Astrocyte (in vitro differentiated cells and primary cell): ENCODE data around the gene ESRRA. TPM values are rescaled to one million over a fixed set of nuclear protein-coding genes. Genes with fewer than 3 reads are reported as not detected.
A peak's percentile ranks its signal among the peaks of the same experiment; 100 is the strongest.

Experiments
- DNase-seq: peaks from one replicate; pipeline ENCODE4 v3.0.0-alpha.2; 2010; ENCODE audit warnings: low read depth
- FAIRE-seq: peaks from 2 replicates; lab custom pipeline; 2011; peaks lifted over from hg19 to GRCh38; lab: Jason Lieb, UNC
- H2AFZ ChIP-seq: 2 replicates; pipeline ENCODE4 v1.6.0; 2012; ENCODE audit warnings: low read depth, low read length, inconsistent platforms
- H3K27ac ChIP-seq: 2 replicates; pipeline ENCODE4 v1.5.1; 2011; ENCODE audit warnings: low read depth, low read length, inconsistent platforms
- H3K27me3 ChIP-seq: 2 replicates; pipeline ENCODE4 v1.6.0; 2011; ENCODE audit warnings: low read length, inconsistent platforms; ENCODE audit not compliant: insufficient read depth
- H3K36me3 ChIP-seq: 2 replicates; pipeline ENCODE4 v1.5.1; 2011; ENCODE audit warnings: low read length, inconsistent platforms; ENCODE audit not compliant: insufficient read depth
- H3K4me1 ChIP-seq: 2 replicates; pipeline ENCODE4 v1.5.1; 2011; ENCODE audit warnings: low read length, inconsistent platforms; ENCODE audit not compliant: insufficient read depth
- H3K4me2 ChIP-seq: 2 replicates; pipeline ENCODE4 v1.6.0; 2012; ENCODE audit warnings: low read length, inconsistent platforms
- H3K4me3 ChIP-seq: 2 replicates; pipeline ENCODE4 v1.5.1; 2011; ENCODE audit warnings: low read depth, mild to moderate bottlenecking, low read length, inconsistent platforms; ENCODE audit not compliant: insufficient read depth
- H3K79me2 ChIP-seq: 2 replicates; pipeline ENCODE4 v1.6.0; 2012; ENCODE audit warnings: mild to moderate bottlenecking, low read length, inconsistent platforms; ENCODE audit not compliant: insufficient read depth
- H3K9ac ChIP-seq: 2 replicates; pipeline ENCODE4 v1.6.0; 2012; ENCODE audit warnings: mild to moderate bottlenecking, low read length, inconsistent platforms
- H3K9me3 ChIP-seq: 2 replicates; pipeline ENCODE4 v1.5.1; 2012; ENCODE audit warnings: low read depth, mild to moderate bottlenecking, low read length, inconsistent platforms; ENCODE audit not compliant: insufficient read depth
- H4K20me1 ChIP-seq: 2 replicates; pipeline ENCODE4 v1.6.0; 2012; ENCODE audit warnings: low read length, inconsistent platforms; ENCODE audit not compliant: insufficient read depth
- H3K27ac Mint-ChIP-seq: one replicate; pipeline ENCODE4 v1.8.0; 2021; ENCODE audit warnings: mild to moderate bottlenecking, mixed read lengths; ENCODE audit not compliant: unreplicated experiment
- H3K27me3 Mint-ChIP-seq: one replicate; pipeline ENCODE4 v1.8.0; 2021; ENCODE audit warnings: low read depth, mixed read lengths; ENCODE audit not compliant: unreplicated experiment
- H3K36me3 Mint-ChIP-seq: one replicate; pipeline ENCODE4 v1.8.0; 2021; ENCODE audit warnings: low read depth, mixed read lengths; ENCODE audit not compliant: unreplicated experiment
- H3K4me1 Mint-ChIP-seq: one replicate; pipeline ENCODE4 v1.8.0; 2021; ENCODE audit warnings: low read depth, mixed read lengths; ENCODE audit not compliant: unreplicated experiment
- H3K4me3 Mint-ChIP-seq: one replicate; pipeline ENCODE4 v1.8.0; 2021; ENCODE audit warnings: mild to moderate bottlenecking, moderate library complexity, mixed read lengths; ENCODE audit not compliant: unreplicated experiment
- H3K9me3 Mint-ChIP-seq: one replicate; pipeline ENCODE4 v1.8.0; 2021; ENCODE audit warnings: mild to moderate bottlenecking, mixed read lengths; ENCODE audit not compliant: unreplicated experiment
- CTCF ChIP-seq: IDR thresholded peaks from 2 replicates; pipeline ENCODE4 v1.5.1; 2011; ENCODE audit warnings: low read depth, mild to moderate bottlenecking, inconsistent platforms, low read length, moderate library complexity; ENCODE audit not compliant: insufficient read depth
- EZH2 ChIP-seq: IDR thresholded peaks from 2 replicates; pipeline ENCODE4 v1.6.1; 2012; ENCODE audit warnings: mild to moderate bottlenecking, low read length, inconsistent platforms; ENCODE audit not compliant: insufficient read depth
- total RNA-seq: library from RNA; stranded (reverse); gene quantifications from 2 replicates; pipeline ENCODE4 v1.2.1, GENCODE V29; 2021

ESRRA gene
- total RNA-seq, 1 donor from 2014 or later, result 26.3 TPM

DNA sequence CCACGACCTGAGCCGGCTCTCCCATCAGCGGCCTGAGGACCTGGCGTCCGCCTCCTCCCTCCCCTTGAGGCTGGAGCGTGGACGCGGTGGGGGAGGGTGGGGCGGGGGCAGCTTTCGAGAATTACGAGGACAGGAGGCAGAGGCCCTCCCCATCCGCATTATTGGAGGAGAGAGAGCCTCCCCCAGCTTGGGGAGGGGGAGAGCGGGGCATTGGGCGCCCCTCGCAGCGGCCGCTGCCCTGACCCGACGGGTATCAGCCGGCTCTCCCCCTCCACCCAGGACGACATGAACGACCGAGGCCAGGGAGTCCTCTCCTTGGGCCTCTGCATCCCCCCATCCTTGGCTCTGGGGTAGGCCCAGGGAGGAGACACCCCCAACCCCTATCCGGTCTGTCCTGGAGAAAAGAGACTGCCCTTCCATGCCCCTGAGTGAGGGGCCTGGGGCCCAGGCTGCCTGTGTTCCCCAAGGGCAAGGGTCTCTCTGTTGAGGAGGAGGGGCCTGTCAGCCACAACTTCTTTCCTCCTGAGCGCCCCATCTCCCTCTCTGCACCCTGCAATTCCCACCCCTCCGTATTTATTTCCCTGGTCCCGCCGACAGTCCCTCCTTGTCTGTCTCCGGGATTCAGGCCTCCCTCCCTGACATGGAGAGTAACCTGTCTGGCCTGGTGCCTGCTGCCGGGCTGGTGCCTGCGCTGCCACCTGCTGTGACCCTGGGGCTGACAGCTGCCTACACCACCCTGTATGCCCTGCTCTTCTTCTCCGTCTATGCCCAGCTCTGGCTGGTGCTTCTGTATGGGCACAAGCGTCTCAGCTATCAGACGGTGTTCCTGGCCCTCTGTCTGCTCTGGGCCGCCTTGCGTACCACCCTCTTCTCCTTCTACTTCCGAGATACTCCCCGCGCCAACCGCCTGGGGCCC lies 19.2 kb upstream of the ESRRA start:
- peaks cover 17% of the 10 kb centered on the region for H3K27me3 Mint-ChIP-seq
- DNase-seq (no peak), FAIRE-seq (no peak)
- no peaks in the 10 kb centered on the region for H3K36me3 ChIP-seq
- H3K79me2 ChIP-seq, result peaks cover 16% of the 10 kb centered on the region
- peaks cover 3% of the 10 kb centered on the region for H3K4me1 Mint-ChIP-seq
- H3K9me3 Mint-ChIP-seq, result no peaks in the 10 kb centered on the region
- H3K9me3 ChIP-seq, result no peaks in the 10 kb centered on the region
- H3K9ac ChIP-seq, result peak overlapping the region; percentile 92
- peaks cover 10% of the 10 kb centered on the region for H3K27me3 ChIP-seq
- no peak overlapping the region for H3K27ac ChIP-seq
- peaks cover 5% of the 10 kb centered on the region for H3K36me3 Mint-ChIP-seq
- peaks cover 10% of the 10 kb centered on the region for H3K4me1 ChIP-seq
- peak overlapping the region; percentile 83 for H3K4me3 Mint-ChIP-seq
- TF ChIP-seq CTCF (no peak), EZH2 (no peak)
- peaks cover 16% of the 10 kb centered on the region for H4K20me1 ChIP-seq
- peak overlapping the region; percentile 73 for H2AFZ ChIP-seq
- peak overlapping the region; percentile 30 for H3K27ac Mint-ChIP-seq
- H3K4me3 ChIP-seq, result peak overlapping the region; percentile 88
- peak overlapping the region; percentile 100 for H3K4me2 ChIP-seq

DNA sequence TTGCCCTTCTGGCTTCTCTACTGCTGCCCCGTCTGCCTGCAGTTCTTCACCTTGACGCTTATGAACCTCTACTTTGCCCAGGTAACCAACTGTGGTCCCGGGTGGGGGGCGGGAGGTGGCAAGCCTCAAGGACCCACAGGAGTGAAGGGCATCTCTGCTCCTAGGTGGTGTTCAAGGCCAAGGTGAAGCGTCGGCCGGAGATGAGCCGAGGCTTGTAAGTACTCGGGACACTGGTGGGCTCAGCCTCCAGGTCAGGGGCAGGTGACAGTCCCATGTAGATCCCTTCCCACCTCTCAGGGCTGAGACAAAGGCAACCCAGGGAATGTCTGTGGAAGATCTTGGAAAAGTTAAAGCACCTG lies 18.5 kb upstream of the ESRRA start:
- Histone ChIP-seq H3K9ac (no peak overlapping the region), H3K4me1 (peaks cover 12% of the 10 kb centered on the region), H2AFZ (no peak overlapping the region), H3K4me2 (peak overlapping the region; percentile 100), H3K27me3 (peaks cover 13% of the 10 kb centered on the region), H3K4me3 (no peak overlapping the region), H3K79me2 (peaks cover 16% of the 10 kb centered on the region), H3K27ac (no peak overlapping the region), H3K36me3 (no peaks in the 10 kb centered on the region), H3K9me3 (no peaks in the 10 kb centered on the region), H4K20me1 (peaks cover 16% of the 10 kb centered on the region)
- H3K9me3 Mint-ChIP-seq, result no peaks in the 10 kb centered on the region
- H3K36me3 Mint-ChIP-seq, result peaks cover 4% of the 10 kb centered on the region
- H3K27ac Mint-ChIP-seq, result peak overlapping the region; percentile 30
- no peak for TF ChIP-seq CTCF
- TF ChIP-seq EZH2, result no peak
- peak overlapping the region; percentile 83 for H3K4me3 Mint-ChIP-seq
- DNase-seq (no peak), FAIRE-seq (no peak)
- H3K4me1 Mint-ChIP-seq, result peaks cover 3% of the 10 kb centered on the region
- peaks cover 17% of the 10 kb centered on the region for H3K27me3 Mint-ChIP-seq
